ENCODE measurements around the gene KCNJ15.

DNA sequence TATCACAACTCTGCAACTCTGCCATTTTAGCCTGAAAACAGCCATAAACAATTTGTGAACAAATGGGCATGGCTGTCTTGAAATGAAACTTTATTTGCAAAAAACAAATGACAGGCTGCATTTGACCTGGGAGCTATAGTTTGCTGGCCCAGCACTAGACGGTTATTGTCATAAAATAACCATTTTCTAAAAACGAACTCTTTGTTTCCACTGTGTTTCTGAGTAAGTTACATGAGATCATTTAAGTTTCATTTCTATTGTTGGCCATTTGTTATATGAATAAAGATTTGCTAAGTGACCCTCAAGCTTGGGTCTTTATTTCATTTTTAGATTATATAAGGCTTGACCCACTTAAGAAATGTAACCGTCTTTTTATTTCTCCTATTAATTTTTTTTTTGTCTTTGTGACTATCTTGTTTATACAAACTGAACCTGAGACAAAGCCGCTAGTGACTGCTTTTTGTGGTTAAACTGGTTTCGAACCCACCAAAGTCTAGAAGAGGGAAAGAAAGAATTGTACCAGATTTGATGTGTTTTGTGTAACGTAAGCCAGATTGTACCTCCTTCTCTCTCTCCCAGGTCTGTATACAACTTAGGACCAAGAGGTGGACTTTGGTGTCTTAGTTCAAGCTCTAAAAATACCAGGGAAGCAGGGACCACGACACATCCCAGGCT, 12.9 kb upstream of the KCNJ15 start:
- TF ChIP-seq, protein P1, sequence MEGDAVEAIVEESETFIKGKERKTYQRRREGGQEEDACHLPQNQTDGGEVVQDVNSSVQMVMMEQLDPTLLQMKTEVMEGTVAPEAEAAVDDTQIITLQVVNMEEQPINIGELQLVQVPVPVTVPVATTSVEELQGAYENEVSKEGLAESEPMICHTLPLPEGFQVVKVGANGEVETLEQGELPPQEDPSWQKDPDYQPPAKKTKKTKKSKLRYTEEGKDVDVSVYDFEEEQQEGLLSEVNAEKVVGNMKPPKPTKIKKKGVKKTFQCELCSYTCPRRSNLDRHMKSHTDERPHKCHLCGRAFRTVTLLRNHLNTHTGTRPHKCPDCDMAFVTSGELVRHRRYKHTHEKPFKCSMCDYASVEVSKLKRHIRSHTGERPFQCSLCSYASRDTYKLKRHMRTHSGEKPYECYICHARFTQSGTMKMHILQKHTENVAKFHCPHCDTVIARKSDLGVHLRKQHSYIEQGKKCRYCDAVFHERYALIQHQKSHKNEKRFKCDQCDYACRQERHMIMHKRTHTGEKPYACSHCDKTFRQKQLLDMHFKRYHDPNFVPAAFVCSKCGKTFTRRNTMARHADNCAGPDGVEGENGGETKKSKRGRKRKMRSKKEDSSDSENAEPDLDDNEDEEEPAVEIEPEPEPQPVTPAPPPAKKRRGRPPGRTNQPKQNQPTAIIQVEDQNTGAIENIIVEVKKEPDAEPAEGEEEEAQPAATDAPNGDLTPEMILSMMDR (IDR thresholded peaks at IDR 0.05 in 2 of 3, conservative IDR thresholded peaks at IDR 0.05 in 1 of 3; ENCODE audit: control insufficient read depth in 2 of 3, extremely low read depth in 1 of 3, insufficient read depth in 1 of 3, low read depth in 3 of 3, low read length in 3 of 3): no peak
- no peak for TF ChIP-seq HDAC2 (IDR thresholded peaks at IDR 0.05)
- TF ChIP-seq TAF1 (IDR thresholded peaks at IDR 0.05; ENCODE audit: borderline replicate concordance, low read depth, low read length): no peak
- TF ChIP-seq, protein P2, sequence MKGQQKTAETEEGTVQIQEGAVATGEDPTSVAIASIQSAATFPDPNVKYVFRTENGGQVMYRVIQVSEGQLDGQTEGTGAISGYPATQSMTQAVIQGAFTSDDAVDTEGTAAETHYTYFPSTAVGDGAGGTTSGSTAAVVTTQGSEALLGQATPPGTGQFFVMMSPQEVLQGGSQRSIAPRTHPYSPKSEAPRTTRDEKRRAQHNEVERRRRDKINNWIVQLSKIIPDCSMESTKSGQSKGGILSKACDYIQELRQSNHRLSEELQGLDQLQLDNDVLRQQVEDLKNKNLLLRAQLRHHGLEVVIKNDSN (IDR thresholded peaks at IDR 0.05; ENCODE audit: borderline replicate concordance, extremely low read length, insufficient read depth, low read depth, low read length): no peak
- no peak for TF ChIP-seq RAD21 (IDR thresholded peaks at IDR 0.05; ENCODE audit: insufficient read depth, low read depth, low read length)
- TF ChIP-seq, protein P3, sequence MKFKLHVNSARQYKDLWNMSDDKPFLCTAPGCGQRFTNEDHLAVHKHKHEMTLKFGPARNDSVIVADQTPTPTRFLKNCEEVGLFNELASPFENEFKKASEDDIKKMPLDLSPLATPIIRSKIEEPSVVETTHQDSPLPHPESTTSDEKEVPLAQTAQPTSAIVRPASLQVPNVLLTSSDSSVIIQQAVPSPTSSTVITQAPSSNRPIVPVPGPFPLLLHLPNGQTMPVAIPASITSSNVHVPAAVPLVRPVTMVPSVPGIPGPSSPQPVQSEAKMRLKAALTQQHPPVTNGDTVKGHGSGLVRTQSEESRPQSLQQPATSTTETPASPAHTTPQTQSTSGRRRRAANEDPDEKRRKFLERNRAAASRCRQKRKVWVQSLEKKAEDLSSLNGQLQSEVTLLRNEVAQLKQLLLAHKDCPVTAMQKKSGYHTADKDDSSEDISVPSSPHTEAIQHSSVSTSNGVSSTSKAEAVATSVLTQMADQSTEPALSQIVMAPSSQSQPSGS (IDR thresholded peaks at IDR 0.05; ENCODE audit: low read length): no peak

Data from GM12878 (cell line).